RPMI8226 (cell line): Measurements from ENCODE around the gene ADGB.
"Not testable (repeated sequence)": the region's sequence is repeated elsewhere in the genome, so short reads cannot be mapped to it uniquely, and the experiment has no call there.

Experiments
- DNase-seq: peaks from one replicate; pipeline ENCODE4 v3.0.0-alpha.2; 2015

The ADGB gene

GRCh38 chr6:146770275-146770964 lies 171.6 kb downstream of the ADGB start:
- no peak for DNase-seq

GRCh38 chr6:146770965-146771735 lies 172.4 kb downstream of the ADGB start:
- DNase-seq: no peak

- DNase-seq: no peak
Measured at GRCh38 chr6:146775220-146775619, 176.4 kb downstream of the ADGB start.

GRCh38 chr6:146781836-146782235 lies 183.1 kb downstream of the ADGB start:
- DNase-seq: no peak

GRCh38 chr6:146785001-146785585 lies 186.3 kb downstream of the ADGB start:
- peak; percentile 53 for DNase-seq

GRCh38 chr6:146787876-146788508 lies 189.2 kb downstream of the ADGB start:
- DNase-seq: no peak

- no peak for DNase-seq
Measured at GRCh38 chr6:146790561-146791091, 191.9 kb downstream of the ADGB start.

GRCh38 chr6:146791930-146792329 lies 193.2 kb downstream of the ADGB start:
- DNase-seq: no peak

- not testable (repeated sequence) for DNase-seq
Measured at GRCh38 chr6:146793218-146793617, 194.4 kb downstream of the ADGB start.

- DNase-seq: no peak
Measured at GRCh38 chr6:146795479-146796133, 196.8 kb downstream of the ADGB start.

GRCh38 chr6:146803167-146803566 lies 204.4 kb downstream of the ADGB start:
- not testable (repeated sequence) for DNase-seq

GRCh38 chr6:146803601-146804000 lies 204.8 kb downstream of the ADGB start:
- no peak for DNase-seq

- DNase-seq: no peak
Measured at GRCh38 chr6:146805546-146806325, 207.0 kb downstream of the ADGB start.

- not testable (repeated sequence) for DNase-seq
Measured at GRCh38 chr6:146809014-146809413, 210.2 kb downstream of the ADGB start.

GRCh38 chr6:146812811-146813321 lies 214.1 kb downstream of the ADGB start:
- DNase-seq: not testable (repeated sequence)

- DNase-seq: no peak
Measured at GRCh38 chr6:146813554-146813953, 214.8 kb downstream of the ADGB start.

- DNase-seq: no peak
Measured at GRCh38 chr6:146814148-146814750, 215.5 kb downstream of the ADGB start.

- DNase-seq: not testable (repeated sequence)
Measured at GRCh38 chr6:146815511-146816462, 217.0 kb downstream of the ADGB start.

- no peak for DNase-seq
Measured at GRCh38 chr6:146819596-146820320, 221.0 kb downstream of the ADGB start.
